ENCODE data around the gene GDAP1L1.

DNA sequence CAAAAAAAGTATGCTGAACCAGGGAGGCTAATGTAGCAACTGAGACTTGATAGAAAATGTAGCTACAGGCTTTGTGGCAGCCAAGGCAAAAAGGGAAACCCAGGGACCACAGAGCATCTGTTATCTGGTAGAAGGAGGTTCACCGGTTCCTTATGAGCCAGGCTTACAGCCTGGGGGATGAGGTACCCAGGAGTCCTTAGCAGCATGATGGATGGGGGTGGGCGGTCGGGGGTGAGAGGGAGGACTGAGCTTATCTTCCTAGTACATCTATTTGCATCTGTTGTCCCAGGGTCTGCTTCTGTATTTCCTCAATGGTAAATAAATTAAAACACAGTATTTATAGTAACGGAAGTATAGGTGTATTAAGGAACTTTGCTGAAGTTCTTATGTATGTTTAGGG, 1.1 kb upstream of the GDAP1L1 start:
- TF ChIP-seq, protein P1, sequence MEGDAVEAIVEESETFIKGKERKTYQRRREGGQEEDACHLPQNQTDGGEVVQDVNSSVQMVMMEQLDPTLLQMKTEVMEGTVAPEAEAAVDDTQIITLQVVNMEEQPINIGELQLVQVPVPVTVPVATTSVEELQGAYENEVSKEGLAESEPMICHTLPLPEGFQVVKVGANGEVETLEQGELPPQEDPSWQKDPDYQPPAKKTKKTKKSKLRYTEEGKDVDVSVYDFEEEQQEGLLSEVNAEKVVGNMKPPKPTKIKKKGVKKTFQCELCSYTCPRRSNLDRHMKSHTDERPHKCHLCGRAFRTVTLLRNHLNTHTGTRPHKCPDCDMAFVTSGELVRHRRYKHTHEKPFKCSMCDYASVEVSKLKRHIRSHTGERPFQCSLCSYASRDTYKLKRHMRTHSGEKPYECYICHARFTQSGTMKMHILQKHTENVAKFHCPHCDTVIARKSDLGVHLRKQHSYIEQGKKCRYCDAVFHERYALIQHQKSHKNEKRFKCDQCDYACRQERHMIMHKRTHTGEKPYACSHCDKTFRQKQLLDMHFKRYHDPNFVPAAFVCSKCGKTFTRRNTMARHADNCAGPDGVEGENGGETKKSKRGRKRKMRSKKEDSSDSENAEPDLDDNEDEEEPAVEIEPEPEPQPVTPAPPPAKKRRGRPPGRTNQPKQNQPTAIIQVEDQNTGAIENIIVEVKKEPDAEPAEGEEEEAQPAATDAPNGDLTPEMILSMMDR (IDR thresholded peaks at IDR 0.05; ENCODE audit: borderline replicate concordance, extremely low read depth, low read length, poor library complexity, severe bottlenecking): no peak
- TF ChIP-seq EZH2 (IDR thresholded peaks at IDR 0.05; ENCODE audit: borderline replicate concordance, low read depth, low read length, severe bottlenecking): no peak
